Stromal cell of bone marrow (primary cell): ENCODE measurements around the gene AHNAK.

ENCODE experiments used
- DNase-seq: peaks from one replicate; pipeline ENCODE4 v3.0.0-alpha.2; 2012; ENCODE audit warnings: low read depth

The AHNAK gene

DNA sequence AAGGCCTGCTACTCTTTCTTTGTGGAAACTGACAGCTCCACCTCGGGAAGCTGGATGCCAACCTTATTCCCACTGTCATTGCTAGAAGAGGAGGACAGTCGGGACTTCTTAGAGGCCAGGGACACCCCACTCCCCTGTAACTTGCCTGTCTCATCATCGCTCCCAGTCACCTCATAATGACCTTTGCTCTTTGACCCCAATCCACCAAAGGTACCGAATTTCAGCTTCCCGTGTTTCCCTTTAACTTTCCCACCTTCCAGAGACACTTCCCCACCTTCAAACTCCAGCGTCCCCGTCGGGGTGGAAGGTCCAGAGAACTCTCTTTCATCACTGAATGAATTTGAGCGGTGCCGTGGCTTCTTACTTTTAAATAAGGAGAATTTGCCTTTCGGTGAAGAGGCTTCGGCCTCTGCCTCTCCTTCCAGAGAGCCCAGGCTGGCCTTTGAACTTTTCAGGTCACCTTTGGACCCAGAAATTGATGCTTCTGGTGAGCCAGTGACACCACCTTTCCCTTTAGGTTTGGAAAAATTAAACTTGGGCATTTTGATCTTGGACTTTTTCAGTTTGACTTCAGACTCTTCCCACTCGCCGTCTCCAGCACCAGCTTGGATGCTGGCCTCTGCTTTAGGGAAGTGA is 29.8 kb downstream of the AHNAK start:
- DNase-seq = no peak

DNA sequence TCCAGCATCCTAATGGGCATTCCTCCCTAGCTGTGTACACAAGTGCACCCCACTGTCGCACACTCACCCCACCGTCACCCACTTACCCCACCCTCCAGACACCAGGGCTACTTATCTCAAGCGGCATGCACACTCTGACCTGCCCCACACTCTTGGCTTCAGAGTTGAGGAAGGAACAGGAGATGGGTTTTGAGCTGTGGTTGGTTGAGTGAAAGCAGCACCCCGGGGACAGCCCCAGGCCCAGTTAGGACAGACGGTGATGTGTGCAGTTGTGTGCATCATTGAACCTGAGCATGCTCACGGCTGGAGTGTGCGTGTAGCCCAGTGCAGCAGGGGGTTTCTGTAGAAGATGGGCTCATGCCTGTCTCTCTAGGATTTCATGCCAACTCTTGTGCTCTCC is 32.5 kb downstream of the AHNAK start:
- no peak for DNase-seq

DNA sequence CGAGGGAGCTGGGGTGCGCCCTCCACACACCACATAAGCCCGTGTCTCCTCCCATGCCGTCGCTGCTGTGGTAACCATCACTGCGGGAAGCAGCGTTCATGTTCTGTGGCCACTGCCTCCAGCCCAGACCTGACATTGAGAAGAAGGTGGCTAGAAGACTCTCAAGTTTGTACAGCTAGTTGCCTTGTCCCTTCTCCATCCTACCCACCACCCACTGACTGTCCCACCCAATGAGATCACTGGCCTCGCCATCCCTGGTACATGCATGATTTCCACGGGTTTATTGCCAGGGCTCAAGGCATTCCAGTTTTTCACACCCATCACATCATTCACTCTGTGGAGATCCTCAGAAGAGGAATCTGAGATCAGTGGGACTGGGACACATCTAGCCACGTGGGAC is 33.0 kb downstream of the AHNAK start:
- DNase-seq = no peak

DNA sequence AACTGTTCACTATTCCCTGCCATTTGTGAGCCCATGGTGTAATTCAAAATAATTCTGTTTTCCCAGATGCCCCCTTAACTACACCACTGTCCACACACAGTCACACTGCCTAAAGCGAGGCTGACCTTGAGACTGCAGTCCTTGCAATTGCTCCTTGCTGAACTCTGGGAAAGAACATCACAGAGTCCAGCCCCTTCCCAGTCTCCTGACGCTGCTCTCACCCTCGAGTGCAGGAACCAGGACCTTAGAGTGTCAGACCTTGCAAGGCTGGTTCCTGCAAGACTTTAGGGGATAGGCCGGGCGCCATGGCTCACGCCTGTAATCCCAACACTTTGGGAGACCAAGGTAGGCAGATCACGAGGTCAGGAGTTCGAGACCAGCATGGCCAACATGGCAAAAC is 33.6 kb downstream of the AHNAK start:
- DNase-seq = no peak

DNA sequence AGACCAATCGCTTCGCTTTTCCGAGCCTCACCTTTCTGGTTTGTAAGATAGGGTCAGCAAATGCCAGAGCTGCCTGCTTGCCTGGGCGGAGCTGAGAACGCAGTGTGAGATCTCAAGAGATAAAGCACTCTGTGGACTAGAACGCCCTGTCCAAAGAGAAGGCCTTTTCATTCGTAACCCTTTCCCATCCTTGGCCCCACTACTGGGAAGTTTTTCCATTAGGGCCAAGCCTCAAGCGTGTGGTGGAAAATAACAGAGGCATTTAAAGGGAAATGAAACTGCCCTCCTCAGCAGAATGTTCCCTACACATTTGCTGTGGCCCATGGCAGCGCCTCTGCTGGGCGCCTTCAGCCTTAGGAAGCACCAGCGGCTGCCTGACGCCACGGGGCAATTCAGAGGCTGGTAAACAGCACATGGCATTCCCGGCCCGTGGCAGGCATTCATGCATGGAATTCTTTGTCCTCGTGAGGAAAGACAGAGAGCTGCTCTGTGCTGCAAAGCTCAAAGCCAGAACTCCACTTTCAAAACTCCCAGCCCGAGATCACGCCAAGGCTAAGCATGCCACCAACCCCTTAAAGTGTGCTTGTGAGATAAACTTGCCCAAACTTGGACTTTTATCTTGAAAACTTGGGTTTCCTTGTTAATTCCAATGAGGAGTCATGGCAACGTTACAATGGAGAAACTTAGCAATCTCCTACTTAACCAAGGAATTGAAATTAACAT is 38.1 kb downstream of the AHNAK start:
- DNase-seq = peak; percentile 59

DNA sequence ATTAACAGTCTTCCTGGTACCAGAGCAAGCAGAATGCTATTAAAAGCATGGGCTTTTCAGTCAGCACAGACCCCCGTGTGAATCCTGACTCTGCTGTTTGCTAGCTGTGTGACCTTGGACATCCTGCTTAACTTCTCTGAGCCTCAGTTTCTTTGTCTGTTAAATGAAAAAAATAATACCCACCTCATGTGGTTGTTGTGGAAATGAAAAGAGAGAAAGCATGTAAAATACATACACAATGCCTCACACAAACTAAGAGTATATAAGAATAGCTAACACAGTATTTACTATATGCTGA is 39.5 kb downstream of the AHNAK start:
- DNase-seq = no peak

DNA sequence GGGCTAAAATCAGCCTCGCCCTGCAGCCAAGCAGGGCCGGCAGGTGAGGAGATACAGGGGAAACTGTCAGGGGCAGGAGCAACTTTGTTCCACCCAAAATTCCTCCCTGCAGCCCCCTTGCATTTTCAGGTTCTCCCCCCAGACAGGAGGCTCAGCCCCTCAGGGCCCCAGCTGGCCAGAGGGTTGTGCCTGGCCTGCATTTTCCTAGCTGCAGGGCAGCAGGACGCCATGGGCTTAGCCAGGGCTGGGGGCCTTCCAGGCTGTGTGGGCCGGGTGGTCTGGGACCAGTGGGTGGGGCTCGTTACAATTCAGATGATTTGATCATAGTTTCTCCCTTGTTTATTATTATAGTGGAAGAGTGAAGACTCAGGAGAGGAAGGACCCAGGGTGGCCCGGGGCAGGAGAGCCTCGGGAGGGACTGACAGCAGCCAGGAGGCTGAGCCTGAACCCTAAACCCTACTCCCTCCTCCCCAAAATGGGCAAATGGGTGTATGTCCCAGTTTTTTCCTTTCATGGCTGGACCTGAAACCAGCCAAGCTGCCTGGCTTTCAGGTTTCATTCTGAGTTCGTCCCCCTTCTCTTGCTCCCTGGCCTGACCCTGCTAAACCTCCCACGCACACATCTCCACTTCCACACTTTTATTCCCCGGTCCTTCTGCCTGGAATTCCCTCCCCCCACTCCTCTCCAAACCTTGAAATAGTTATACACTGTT is 40.0 kb downstream of the AHNAK start:
- no peak for DNase-seq

DNA sequence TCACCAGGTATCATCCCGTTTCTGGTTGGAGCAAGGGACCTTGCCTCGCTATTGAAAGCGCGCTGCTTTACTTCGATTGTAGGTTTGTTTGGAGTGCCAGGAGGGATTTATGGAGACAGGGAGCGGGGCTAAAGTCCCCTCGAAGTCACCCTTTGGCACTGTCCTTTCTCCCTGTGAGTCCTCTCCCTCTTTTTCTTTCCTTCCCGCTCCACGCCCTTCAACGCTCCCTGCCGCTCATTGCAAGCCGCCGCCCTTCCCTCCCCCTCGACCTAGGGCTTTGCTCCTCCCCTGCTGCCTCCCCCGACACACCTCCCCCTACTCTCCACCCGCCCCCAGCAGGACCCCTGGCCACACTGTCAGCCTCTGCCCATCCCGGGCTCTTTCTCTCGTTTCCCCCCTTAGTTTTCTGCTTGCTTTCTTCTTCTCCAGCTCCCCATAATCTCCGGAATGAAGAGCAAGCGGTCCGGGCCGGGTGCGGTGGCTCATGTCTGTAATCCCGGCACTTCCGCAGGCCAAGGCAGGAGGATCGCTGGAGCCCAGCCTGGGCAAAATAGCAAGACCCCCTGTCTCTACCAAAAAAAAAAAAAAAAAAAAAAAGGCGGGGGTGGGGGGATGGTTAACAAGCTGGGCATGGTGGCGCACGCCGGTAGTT is 41.0 kb downstream of the AHNAK start:
- DNase-seq = no peak

DNA sequence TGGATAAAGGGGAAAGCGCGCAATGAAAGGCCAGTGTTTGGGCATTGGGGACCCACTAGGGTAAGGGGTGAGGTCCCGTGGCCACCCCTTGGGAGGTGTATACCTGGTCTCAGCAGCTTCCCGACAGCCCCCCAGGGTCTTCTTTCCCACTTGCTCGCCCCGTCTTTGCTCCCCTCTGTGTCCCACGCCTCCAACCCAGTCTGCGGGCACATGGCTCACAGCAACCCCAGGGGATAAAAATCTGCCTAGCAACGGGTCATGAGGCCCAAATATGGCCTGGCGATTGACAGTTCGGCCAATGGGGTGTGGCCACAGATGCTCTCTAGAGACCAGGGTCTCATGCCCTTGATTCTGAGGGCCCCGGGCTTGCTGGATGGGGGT is 41.6 kb downstream of the AHNAK start:
- no peak for DNase-seq

DNA sequence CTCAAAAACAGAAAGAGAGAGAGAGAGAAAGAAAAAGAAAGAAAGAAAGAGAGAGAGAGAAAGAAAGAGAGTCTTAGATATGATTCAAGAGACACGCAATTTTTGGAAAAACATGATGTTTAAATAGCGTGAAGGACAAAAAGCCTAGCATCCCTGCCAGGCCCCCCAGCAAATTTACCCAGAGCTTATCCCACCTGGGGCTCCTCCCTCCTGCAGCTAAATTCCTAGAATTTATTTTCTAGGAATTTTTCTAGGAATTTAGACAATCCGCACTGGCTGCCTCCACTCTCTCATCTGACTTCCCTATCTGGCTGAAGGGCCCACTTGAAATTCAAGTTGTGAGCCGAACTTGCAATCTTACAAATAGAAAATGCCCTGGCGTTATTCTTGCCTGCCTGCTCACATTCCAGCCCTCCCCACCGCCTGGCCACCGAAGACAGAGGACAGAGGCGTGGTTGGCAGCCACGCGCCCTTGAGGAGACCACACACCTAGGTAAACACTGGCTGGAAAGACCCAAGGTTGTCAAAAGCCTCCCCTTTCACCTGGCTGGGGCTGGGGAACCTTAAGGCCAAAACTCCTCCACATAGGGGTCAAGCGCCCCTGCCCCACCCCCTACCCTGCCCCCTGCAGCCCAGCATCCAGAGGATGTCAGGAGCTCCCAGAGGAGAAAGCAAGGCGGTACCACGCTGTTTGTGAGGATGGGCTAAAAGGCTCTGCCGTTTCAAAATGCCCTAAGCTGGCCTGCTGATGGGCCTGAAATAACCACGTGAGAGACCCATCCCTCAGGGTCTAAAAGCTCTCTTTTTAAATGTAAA is 42.2 kb downstream of the AHNAK start:
- no peak for DNase-seq

DNA sequence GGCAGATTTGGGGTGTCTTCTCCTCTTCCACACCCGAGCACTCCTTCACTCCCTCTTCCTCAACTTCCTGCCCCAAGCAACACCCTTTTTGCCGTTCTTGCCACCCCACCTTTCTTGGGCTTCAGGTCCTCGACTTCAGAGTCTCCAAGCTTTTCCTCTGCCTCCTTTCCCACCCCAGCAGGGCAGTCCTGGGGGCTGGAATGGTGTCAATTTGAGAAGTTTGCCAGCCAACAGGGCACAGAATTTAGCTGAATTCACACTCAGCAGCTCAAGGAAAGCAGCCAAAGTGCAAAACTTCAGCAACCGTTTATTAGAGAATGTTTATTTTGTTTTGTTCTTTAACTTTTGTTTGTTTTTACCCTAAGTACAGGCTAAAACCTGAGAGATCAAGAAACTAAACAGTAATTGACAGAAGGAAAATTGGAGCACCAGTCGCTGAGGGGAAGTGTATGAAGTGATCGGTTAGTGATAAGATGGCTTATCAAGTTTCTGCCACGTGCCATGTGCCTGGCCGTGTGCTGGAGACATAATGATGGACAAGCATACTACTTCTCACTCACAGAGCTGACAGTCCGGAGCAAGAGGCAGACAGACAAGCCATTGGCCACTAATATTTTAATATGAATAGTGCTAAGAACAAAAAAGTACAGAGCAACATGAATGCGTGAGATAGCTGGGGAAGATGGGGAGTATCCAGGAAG is 44.4 kb downstream of the AHNAK start:
- DNase-seq = no peak

DNA sequence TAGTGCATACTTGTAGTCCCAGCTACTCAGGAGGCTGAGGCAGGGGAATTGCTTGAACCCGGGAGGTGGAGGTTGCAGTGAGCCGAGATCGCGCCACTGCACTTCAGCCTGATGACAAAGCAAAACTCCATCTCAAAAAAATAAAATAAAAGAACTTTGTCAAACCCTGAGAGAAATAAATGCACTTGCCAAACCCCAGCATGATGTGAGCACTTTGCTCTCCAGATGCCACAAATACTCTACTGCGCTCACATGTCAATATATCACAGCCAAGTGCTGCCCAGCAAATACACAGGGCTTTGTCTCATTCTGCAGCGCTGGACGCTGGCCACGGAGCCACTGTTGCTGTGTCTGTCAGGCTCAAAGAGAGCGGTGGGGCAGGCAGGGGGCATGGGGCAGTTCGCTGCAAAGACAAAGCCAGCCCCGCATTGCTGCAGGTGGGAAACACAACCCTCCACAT is 45.1 kb downstream of the AHNAK start:
- peak; percentile 61 for DNase-seq

DNA sequence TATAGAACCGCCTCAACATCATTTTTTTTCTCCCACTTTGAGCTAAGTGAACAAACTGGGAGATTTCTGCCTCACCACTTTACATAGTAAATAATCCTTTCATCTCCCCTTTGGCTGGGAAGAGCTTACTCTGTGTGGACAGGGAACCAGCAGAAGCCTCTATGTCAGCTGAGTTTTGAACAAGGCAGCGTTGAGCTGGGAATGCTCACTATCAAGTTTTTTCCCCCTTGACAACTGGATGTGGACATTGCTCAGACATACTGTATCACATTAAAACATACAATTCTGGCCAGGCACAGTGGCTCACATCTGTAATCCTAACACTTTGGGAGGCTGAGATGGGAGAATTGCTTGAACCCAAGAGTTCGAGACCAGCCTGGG is 46.0 kb downstream of the AHNAK start:
- DNase-seq = no peak

DNA sequence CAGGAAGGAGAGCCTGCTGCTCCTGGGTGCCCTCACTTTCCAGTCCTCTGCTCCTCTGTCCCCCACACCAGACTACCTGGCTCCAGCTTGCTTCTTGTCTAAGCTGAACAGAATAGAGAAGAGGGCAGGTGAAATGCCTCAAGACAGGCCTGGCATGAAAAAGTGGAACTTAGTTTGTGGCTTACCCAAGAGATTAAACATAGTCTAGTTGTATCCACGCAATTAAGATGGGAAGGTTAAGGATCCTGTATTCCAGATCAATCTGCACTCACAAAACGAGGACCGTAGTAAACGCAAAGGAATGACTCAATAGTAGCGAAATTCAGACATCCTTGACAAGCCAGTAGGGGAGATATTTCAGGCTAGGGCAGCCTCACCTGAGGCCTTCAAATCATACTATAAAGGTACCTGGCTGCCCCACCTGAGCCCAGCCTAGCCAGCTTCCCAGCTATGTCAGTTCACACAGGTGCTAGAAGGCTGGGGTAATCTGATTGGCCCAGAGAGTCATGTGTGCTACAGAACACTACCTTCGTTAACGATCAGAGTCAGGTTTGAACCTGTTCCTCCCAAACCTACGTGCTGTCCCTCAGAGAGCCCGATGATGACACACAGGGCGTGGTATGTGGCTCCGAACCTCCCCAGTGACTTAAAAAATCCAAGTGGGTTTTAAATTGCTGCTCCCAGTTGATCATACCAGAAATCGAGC is 46.5 kb downstream of the AHNAK start:
- DNase-seq = no peak

DNA sequence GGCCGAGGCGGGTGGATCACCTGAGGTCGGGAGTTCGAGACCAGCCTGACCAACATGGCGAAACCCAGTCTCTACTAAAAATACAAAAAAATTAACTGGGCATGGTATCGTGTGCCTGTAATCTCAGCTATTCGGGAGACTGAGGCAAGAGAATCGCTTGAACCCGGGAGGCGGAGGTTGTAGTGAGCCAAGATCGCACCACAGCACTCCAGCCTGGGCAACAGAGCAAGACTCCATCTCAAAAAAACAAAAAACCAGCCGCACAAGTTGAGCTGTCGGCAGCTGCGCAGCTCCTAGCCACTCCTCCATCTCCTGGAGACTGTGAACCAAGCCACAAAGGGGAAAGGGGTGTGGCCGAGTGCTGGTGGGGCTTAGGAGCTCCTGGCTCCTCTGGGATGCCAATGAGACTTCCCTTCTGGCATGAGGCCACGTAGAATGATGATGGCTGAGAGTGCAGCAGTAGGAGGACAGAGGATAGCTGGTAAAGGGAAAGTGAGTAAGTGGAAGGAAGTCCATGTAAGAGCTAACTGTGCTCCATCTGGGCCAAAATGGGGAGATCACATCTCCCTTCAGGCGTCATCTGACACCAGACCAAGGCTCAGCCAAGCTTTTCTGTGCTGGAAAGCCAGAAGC is 47.2 kb downstream of the AHNAK start:
- peak; percentile 85 for DNase-seq

DNA sequence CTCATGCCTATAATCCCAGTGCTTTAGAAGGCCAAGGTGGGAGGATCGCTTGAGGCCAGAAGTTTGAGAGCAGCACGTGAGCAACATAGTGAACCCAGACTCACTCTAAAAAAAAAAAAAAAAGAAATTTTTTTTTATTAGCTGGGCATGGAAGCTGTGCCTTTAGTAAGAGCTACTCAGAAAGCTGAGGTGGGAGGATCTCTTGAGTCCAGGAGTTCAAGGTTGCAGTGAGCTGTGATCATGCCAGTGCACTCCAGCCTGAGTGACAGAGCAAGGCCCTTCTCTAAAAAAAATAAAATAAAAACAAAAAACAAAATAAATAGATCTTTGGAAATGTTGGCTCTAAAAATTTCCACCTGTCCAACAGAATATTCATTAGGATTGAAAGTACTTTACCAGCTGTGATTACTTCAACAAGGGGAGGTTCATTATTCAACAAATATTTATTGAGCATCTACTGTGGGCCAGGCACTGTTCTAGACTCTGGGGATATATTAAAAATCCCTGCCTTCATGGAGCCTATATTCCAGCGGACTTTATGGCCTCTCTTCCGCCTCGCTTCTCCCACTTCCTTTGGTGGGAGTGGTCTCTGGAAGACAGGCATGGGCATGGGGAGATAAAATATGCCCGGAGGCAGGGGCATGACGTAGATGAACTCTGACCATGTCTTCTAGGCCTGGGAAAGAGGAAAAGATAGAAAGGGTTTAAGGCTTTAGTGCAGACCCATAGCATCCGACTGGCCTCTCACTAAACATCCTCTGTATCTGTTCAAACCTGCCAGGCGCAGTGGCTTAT is 47.9 kb downstream of the AHNAK start:
- no peak for DNase-seq

DNA sequence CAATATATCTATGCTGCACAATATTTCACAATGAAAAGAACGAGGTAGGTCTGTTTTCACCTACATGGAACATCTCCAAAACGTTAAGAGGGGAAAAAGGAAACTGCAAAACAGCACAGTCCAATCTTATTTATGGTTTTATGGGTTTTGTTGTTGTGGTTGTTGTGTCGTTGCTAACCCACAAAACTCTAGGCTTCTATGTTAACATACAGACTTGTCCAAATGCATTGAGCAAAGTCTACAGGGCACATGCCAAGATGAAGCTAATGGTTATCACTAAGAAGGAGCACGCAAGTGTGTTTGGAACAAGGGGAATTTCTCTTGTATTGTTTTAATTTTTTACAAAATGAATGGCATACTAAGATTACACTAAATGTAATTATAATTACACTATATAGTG is 48.6 kb downstream of the AHNAK start:
- DNase-seq = no peak

DNA sequence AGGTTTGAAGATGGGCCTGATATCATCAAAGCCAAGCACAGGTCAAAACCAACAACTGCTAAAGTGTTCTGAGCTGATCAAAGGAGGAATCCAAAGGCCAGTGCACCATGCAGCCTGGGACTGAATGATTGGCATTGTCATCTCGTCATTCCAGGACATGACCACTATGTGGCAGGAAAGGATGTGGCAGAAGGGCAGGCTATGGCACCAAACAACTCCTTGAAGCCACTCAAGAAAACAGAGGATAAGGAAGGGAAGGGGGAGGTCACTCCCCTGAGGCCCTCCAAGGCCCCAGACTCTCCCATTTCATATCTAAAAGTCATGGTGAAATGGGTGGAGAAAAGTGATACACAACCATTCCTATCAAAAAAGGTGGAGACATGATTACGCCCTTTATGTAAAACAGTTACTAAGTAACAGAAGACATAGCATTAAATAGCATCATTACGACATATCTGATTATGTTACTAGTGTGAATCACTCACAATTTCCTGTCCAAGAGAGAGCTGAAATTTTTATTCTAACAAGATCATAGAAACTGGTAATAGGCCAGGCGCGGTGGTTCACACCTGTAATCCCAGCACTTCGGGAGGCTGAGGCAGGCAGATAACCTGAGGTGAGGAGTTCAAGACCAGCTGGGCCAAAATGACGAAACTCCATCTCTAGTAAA is 49.3 kb downstream of the AHNAK start:
- DNase-seq = peak; percentile 55

DNA sequence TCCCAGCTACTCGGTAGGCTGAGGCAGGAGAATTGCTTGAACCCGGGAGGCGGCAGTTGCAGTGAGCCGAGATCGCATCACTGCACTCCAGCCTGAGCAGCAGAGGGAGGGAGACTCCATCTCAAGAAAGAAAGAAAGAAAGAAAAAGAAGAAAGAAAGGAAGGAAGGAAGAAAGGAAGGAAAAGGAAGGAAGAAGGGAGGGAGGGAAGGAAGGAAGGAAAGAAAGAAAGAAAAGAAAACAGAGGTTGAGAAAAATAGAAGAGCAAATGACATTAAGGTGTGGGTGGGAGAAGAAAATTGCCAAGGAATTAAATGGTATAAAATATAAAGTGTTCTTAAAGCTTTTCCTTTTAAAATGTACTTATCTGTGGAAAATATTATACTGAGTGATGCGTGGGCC is 49.9 kb downstream of the AHNAK start:
- DNase-seq = no peak
